ENCODE results near the gene HLA-DMA.

DNA sequence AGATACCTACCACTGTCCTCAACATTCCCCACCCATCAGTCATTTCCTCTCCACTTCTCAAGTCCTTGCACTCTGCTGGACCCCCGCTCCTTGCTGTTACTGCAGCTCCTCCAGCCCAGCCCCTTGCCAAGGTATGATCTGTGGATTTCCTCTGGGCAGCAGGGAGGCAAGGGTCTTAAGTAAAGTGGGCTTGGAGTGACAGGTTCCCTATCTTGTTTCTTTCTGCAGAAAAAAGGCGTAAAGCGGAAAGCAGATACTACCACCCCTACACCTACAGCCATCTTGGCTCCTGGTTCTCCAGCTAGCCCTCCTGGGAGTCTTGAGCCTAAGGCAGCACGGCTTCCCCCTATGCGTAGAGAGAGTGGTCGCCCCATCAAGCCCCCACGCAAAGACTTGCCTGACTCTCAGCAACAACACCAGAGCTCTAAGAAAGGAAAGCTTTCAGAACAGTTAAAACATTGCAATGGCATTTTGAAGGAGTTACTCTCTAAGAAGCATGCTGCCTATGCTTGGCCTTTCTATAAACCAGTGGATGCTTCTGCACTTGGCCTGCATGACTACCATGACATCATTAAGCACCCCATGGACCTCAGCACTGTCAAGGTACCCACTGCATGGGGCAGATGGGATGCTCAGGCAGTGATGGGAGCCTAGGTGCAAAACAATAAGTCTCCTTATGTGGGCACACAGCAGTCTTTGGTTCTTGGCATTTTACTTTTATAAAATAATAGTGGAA lies 23.6 kb upstream of the HLA-DMA start:
- TF ChIP-seq POLR2A (IDR thresholded peaks at IDR 0.05), result no peak
- TF ChIP-seq, protein P1, sequence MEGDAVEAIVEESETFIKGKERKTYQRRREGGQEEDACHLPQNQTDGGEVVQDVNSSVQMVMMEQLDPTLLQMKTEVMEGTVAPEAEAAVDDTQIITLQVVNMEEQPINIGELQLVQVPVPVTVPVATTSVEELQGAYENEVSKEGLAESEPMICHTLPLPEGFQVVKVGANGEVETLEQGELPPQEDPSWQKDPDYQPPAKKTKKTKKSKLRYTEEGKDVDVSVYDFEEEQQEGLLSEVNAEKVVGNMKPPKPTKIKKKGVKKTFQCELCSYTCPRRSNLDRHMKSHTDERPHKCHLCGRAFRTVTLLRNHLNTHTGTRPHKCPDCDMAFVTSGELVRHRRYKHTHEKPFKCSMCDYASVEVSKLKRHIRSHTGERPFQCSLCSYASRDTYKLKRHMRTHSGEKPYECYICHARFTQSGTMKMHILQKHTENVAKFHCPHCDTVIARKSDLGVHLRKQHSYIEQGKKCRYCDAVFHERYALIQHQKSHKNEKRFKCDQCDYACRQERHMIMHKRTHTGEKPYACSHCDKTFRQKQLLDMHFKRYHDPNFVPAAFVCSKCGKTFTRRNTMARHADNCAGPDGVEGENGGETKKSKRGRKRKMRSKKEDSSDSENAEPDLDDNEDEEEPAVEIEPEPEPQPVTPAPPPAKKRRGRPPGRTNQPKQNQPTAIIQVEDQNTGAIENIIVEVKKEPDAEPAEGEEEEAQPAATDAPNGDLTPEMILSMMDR (IDR thresholded peaks at IDR 0.05), result no peak

Data from body of pancreas (tissue), 4 donors.